ENCODE results near the gene SLC26A4. TPM values are rescaled to one million over a fixed set of nuclear protein-coding genes. Genes with fewer than 3 reads are reported as not detected.

The SLC26A4 gene
- total and polyA plus RNA-seq, 9 of the 15 experiments (the other 6 are each of a cell fraction or from before 2014, with no cell fraction given) = 0.09 to 1.2 (median 0.33) TPM

DNA sequence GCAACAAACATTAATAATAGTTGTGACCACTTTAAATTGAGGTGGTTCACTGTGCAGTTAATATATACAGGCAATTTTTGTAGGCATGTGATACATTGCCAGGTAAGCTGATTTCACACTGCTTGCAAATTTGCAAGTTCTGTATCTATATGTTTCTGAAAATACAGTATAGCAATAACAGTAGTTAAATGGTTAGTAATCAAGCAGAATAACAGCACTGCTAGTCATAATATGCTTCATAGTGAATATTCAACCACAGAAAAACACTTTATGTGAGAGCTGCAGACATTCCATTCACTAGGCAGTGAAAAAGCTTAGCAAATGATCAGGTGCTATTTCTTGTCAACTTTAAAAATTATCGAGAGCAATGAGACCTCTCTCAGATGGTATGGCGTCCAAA lies 28.9 kb downstream of the SLC26A4 start:
- no peaks in the 10 kb centered on the region for H3K36me3 ChIP-seq (ENCODE audit: control insufficient read depth, insufficient read depth, low read length)
- H3K9ac ChIP-seq (ENCODE audit: insufficient read depth in 1 of 2, low read depth in 2 of 2, low read length in 2 of 2) = no peak overlapping the region
- ChIA-PET POLR2A (interaction anchor here (1.0 to 1.6 kb wide), 3 partner anchors 8 to 15 kb away, joined by 3 to 5 read pairs (median 3); no protein-coding TSS in a partner anchor), CTCF (ENCODE audit: low intra/inter-chr PET ratio) (no interaction called here)
- TF ChIP-seq POLR2AphosphoS2 (IDR thresholded peaks at IDR 0.05; ENCODE audit: low read length) (no peak), ZNF384 (IDR thresholded peaks at IDR 0.05; ENCODE audit: low read depth, low read length) (no peak), SRSF9 (IDR thresholded peaks at IDR 0.05; ENCODE audit: borderline replicate concordance, low read depth, low read length) (no peak), ZNF436 (CRISPR knock-in tag; IDR thresholded peaks at IDR 0.05) (no peak)
- TF ChIP-seq, protein P1, sequence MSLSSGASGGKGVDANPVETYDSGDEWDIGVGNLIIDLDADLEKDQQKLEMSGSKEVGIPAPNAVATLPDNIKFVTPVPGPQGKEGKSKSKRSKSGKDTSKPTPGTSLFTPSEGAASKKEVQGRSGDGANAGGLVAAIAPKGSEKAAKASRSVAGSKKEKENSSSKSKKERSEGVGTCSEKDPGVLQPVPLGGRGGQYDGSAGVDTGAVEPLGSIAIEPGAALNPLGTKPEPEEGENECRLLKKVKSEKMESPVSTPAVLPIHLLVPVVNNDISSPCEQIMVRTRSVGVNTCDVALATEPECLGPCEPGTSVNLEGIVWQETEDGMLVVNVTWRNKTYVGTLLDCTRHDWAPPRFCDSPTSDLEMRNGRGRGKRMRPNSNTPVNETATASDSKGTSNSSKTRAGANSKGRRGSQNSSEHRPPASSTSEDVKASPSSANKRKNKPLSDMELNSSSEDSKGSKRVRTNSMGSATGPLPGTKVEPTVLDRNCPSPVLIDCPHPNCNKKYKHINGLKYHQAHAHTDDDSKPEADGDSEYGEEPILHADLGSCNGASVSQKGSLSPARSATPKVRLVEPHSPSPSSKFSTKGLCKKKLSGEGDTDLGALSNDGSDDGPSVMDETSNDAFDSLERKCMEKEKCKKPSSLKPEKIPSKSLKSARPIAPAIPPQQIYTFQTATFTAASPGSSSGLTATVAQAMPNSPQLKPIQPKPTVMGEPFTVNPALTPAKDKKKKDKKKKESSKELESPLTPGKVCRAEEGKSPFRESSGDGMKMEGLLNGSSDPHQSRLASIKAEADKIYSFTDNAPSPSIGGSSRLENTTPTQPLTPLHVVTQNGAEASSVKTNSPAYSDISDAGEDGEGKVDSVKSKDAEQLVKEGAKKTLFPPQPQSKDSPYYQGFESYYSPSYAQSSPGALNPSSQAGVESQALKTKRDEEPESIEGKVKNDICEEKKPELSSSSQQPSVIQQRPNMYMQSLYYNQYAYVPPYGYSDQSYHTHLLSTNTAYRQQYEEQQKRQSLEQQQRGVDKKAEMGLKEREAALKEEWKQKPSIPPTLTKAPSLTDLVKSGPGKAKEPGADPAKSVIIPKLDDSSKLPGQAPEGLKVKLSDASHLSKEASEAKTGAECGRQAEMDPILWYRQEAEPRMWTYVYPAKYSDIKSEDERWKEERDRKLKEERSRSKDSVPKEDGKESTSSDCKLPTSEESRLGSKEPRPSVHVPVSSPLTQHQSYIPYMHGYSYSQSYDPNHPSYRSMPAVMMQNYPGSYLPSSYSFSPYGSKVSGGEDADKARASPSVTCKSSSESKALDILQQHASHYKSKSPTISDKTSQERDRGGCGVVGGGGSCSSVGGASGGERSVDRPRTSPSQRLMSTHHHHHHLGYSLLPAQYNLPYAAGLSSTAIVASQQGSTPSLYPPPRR (CRISPR knock-in tag; IDR thresholded peaks at IDR 0.05; ENCODE audit: borderline replicate concordance) = no peak
- no peak overlapping the region for H3K4me2 ChIP-seq (ENCODE audit: insufficient read depth, low read length)
- no peak overlapping the region for H2AFZ ChIP-seq (ENCODE audit: low read depth, low read length)
- peaks cover 17 to 28% of the 10 kb centered on the region in 2 experiments for H3K27me3 ChIP-seq (ENCODE audit: control insufficient read depth in 2 of 2, insufficient read depth in 2 of 2, low read length in 2 of 2)
- H3K79me2 ChIP-seq (ENCODE audit: control insufficient read depth, insufficient read depth, low read length) = no peaks in the 10 kb centered on the region
- WGBS (ENCODE audit: insufficient coverage, low coverage, missing lambda C conversion rate) = 21% methylated on average over 2 of the region's 2 CpGs
- H4K20me1 ChIP-seq (replicated peaks; ENCODE audit: control insufficient read depth, insufficient read depth, low read length) = no peaks in the 10 kb centered on the region
- no TSS peak for BruUV-seq (replicated peaks)
- no peaks in the 10 kb centered on the region for H3K9me3 ChIP-seq (replicated peaks; ENCODE audit: control insufficient read depth, insufficient read depth, low read depth, low read length)
- intact Hi-C loops (cut with micrococcal nuclease) = no loop called here
- H3K4me3 ChIP-seq = no peak overlapping the region
- ATAC-seq (no peak), FAIRE-seq (no peak), DNase-seq (ENCODE audit: extremely low read depth in 1 of 4, low spot score in 3 of 4) (no peak)
- no peaks in the 10 kb centered on the region for H3K9me1 ChIP-seq (ENCODE audit: control insufficient read depth, insufficient read depth, low read length)
- H3K4me1 ChIP-seq (replicated peaks in 1 of 2; ENCODE audit: control insufficient read depth in 2 of 2, insufficient read depth in 2 of 2, low read length in 2 of 2) = no peaks in the 10 kb centered on the region; a peak in 2 of 5 replicates
- in situ Hi-C loops (cut with MboI) = no loop called here
- no peak overlapping the region for H3K27ac ChIP-seq (ENCODE audit: extremely low read depth, low read depth, low read length)
